Thyroid gland (tissue), 4 donors: Measurements from ENCODE around the gene MAGI3. TPM values are rescaled to one million over a fixed set of nuclear protein-coding genes. Genes with fewer than 3 reads are reported as not detected.
"Not testable (repeated sequence)": the region's sequence is repeated elsewhere in the genome, so short reads cannot be mapped to it uniquely, and the experiment has no call there.

Source experiments
- DNase-seq, 2 donors: peaks; one replicate each; pipeline ENCODE4 v3.0.0-alpha.2; 2019
- H3K27ac ChIP-seq, 3 donors: fragments of 200-600 bp; sonication (generic); 1 replicate in 2 of 3; 2 replicates in 1 of 3; pipeline ENCODE4 v1.5.1; 2016 to 2019; ENCODE audit warnings: mild to moderate bottlenecking in 1 of 3, moderate library complexity in 1 of 3
- H3K27me3 ChIP-seq: fragments of 200-600 bp; sonication (generic); one replicate; pipeline ENCODE4 v1.5.1; 2019
- H3K36me3 ChIP-seq, 2 donors: fragments of 200-600 bp; sonication (generic); one replicate each; pipeline ENCODE4 v1.5.1; 2016 to 2019
- H3K4me1 ChIP-seq, 2 donors: fragments of 200-600 bp; sonication (generic); one replicate each; pipeline ENCODE4 v1.5.1; 2017 to 2019
- H3K4me3 ChIP-seq, 3 donors: fragments of 200-600 bp; sonication (generic); replicated peaks in 1 of 3; 1 replicate in 2 of 3; 2 replicates in 1 of 3; pipeline ENCODE4 v1.5.1; 2016; ENCODE audit warnings: mild to moderate bottlenecking in 1 of 3
- H3K9me3 ChIP-seq: fragments of 200-600 bp; sonication (generic); one replicate; pipeline ENCODE4 v1.5.1; 2017
- CTCF ChIP-seq, 6 experiments: fragments of 200-600 bp in 3 of 6; fragments of 450-650 bp in 3 of 6; sonication (generic) in 3 of 6; IDR thresholded peaks; one replicate each; pipeline ENCODE4 v1.5.1; 2016 to 2019; ENCODE audit warnings: antibody characterized with exemption in 6 of 6, mild to moderate bottlenecking in 2 of 6, inconsistent platforms in 1 of 6, moderate library complexity in 1 of 6
- POLR2A ChIP-seq, 2 donors: fragments of 450-650 bp; IDR thresholded peaks; one replicate each; pipeline ENCODE4 v1.6.1; 2017; ENCODE audit warnings: antibody characterized with exemption in 2 of 2, mild to moderate bottlenecking in 2 of 2, moderate library complexity in 1 of 2
- whole genome bisulfite sequencing, 2 donors: methylation state at CpG; one replicate each; pipeline ENCODE4 v1.1.5; 2017; 5-methylcytosine and 5-hydroxymethylcytosine counted together
- intact Hi-C: fragments of 100-400 bp; cut with DNase I; formaldehyde crosslinking; loops from one replicate; pipeline ENCODE4 v1.15.1; 2023
- total RNA-seq, 4 donors: library from RNA; depleted of rRNA; stranded (reverse); fragments of >200 nt; gene quantifications; one replicate each; pipeline ENCODE4 v1.2.3, GENCODE V29; 2016

MAGI3 gene
- total RNA-seq, 4 donors from 2014 or later = 52.9 to 91.0 (median 61.9) TPM

- H3K27me3 ChIP-seq = no peaks in the 10 kb centered on the region
- H3K36me3 ChIP-seq = no peaks in the 10 kb centered on the region
- peaks cover 57 to 60% of the 10 kb centered on the region in 2 donors for H3K4me1 ChIP-seq
- no peak for DNase-seq
- TF ChIP-seq POLR2A (IDR thresholded peaks at IDR 0.05) (no peak), CTCF (IDR thresholded peaks at IDR 0.05) (no peak)
- H3K9me3 ChIP-seq = no peaks in the 10 kb centered on the region
- 0 to 74% methylated on average over 1 of the region's 1 CpG for WGBS, 2 donors
- no peak overlapping the region for H3K4me3 ChIP-seq
- intact Hi-C loops = no loop called here
- peak overlapping the region in 1 of 3 donors; percentile 21 for H3K27ac ChIP-seq
Observed at GRCh38 chr1:113403065-113403464, 12.8 kb downstream of the MAGI3 start.

GRCh38 chr1:113405573-113405972 lies 15.3 kb downstream of the MAGI3 start:
- intact Hi-C loops = no loop called here
- no peaks in the 10 kb centered on the region for H3K27me3 ChIP-seq
- 52 to 53% methylated on average over 2 of the region's 2 CpGs for WGBS, 2 donors
- no peaks in the 10 kb centered on the region for H3K36me3 ChIP-seq
- DNase-seq = no peak
- H3K9me3 ChIP-seq = no peaks in the 10 kb centered on the region
- peaks cover 39 to 47% of the 10 kb centered on the region in 2 donors for H3K4me1 ChIP-seq
- TF ChIP-seq CTCF (IDR thresholded peaks at IDR 0.05) = no peak
- no peak for TF ChIP-seq POLR2A (IDR thresholded peaks at IDR 0.05)
- no peak overlapping the region for H3K4me3 ChIP-seq
- peak overlapping the region; percentile 1 to 15 (median 2) for H3K27ac ChIP-seq

- Histone ChIP-seq H3K4me1 (peaks cover 33 to 42% of the 10 kb centered on the region in 2 donors), H3K27ac (peak overlapping the region in 2 of 3 donors; percentile 1 to 2)
- 95 to 96% methylated on average over 4 of the region's 4 CpGs for WGBS, 2 donors
- DNase-seq, H3K4me3 ChIP-seq, intact Hi-C loops, H3K9me3 ChIP-seq, H3K27me3 ChIP-seq, H3K36me3 ChIP-seq: not testable (repeated sequence)
Observed at GRCh38 chr1:113406149-113406548, 15.8 kb downstream of the MAGI3 start.

- Histone ChIP-seq H3K4me1 (peaks cover 10 to 11% of the 10 kb centered on the region in 2 donors), H3K36me3 (no peaks in the 10 kb centered on the region), H3K27ac (no peak overlapping the region), H3K9me3 (no peaks in the 10 kb centered on the region), H3K4me3 (no peak overlapping the region), H3K27me3 (no peaks in the 10 kb centered on the region)
- no peak for TF ChIP-seq CTCF (IDR thresholded peaks at IDR 0.05)
- no peak for TF ChIP-seq POLR2A (IDR thresholded peaks at IDR 0.05)
- DNase-seq = no peak
- intact Hi-C loops = no loop called here
Observed at GRCh38 chr1:113409363-113409762, 19.0 kb downstream of the MAGI3 start.

- DNase-seq, H3K4me3 ChIP-seq, H3K9me3 ChIP-seq, H3K36me3 ChIP-seq, H3K27me3 ChIP-seq, intact Hi-C loops, H3K27ac ChIP-seq: not testable (repeated sequence)
- H3K4me1 ChIP-seq = peaks cover 17 to 20% of the 10 kb centered on the region in 2 donors
- 96 to 98% methylated on average over 4 of the region's 4 CpGs for WGBS, 2 donors
Observed at GRCh38 chr1:113412020-113412419, 21.7 kb downstream of the MAGI3 start.

DNA sequence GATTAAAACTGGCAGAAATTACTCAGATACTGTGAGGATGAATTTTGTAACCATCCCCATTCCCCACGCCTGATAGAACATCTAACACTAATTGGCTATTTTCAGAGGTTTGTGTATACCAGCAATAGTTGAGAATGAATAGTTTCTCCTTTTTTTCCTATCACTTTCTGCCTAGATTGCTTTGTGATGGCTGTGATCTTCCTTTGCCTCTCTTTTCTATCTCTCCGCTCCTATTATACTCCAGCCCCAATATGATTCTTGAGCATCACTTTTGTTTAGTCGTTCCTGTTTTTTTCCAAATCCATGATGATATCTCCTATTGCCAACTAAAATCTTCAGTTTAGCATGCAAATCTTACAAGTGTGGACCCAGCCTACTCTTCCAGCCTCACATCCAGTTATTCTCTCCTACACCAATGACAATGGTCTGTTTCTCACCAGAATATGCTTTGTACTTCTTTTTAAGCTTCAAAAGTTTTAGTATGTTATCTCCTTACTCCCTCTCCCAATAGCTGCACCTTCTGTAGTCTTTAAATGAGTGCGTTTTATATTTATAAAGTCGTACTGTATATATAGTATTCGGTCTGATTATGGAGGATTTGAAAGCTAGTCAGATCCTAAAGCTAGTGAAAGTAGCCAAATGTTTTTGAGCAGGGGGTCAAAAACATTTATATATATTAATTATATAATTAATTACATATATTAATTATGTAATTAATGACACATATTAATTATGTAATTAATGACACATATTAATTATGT lies 25.2 kb downstream of the MAGI3 start:
- 85 to 90% methylated on average over 6 of the region's 6 CpGs for WGBS, 2 donors
- TF ChIP-seq POLR2A (IDR thresholded peaks at IDR 0.05) (no peak), CTCF (IDR thresholded peaks at IDR 0.05) (no peak)
- intact Hi-C loops = no loop called here
- DNase-seq = no peak
- Histone ChIP-seq H3K36me3 (no peaks in the 10 kb centered on the region), H3K27ac (no peak overlapping the region), H3K4me3 (no peak overlapping the region), H3K4me1 (peaks cover 10% of the 10 kb centered on the region in 2 donors), H3K27me3 (no peaks in the 10 kb centered on the region), H3K9me3 (no peaks in the 10 kb centered on the region)

DNA sequence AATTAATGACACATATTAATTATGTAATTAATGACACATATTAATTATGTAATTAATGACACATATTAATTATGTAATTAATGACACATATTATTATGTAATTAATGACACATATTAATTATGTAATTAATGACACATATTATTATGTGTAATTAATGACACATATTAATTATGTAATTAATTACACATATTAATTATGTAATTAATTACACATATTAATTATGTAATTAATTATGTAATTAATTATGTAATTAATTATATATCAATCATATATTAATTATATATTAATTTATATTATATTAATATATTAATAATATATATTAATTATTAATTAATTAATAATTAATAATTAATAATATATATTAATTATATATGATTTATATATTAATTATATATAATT lies 25.8 kb downstream of the MAGI3 start:
- H3K4me3 ChIP-seq, H3K27ac ChIP-seq, H3K9me3 ChIP-seq, H3K27me3 ChIP-seq, DNase-seq, H3K36me3 ChIP-seq, intact Hi-C loops: not testable (repeated sequence)
- peaks cover 10% of the 10 kb centered on the region in 2 donors for H3K4me1 ChIP-seq
